Thoracic aorta (tissue), 2 donors: Measurements from ENCODE around the gene ERCC5. TPM values are rescaled to one million over a fixed set of nuclear protein-coding genes. Genes with fewer than 3 reads are reported as not detected.

Experiments
- ATAC-seq: fragments of 150-250 bp; one replicate; pipeline ENCODE4 v1.8.0; 2017; ENCODE audit warnings: low read depth; ENCODE audit not compliant: insufficient number of reproducible peaks, low FRiP score
- DNase-seq: peaks from one replicate; pipeline ENCODE4 v3.0.0-alpha.2; 2020; ENCODE audit warnings: low spot score
- H3K27ac ChIP-seq, 2 donors: fragments of 200-600 bp; sonication (generic); 1 replicate in 1 of 2; 2 replicates in 1 of 2; pipeline ENCODE4 v1.5.1; 2016; ENCODE audit warnings: mild to moderate bottlenecking in 2 of 2, moderate library complexity in 2 of 2
- H3K27me3 ChIP-seq: fragments of 200-600 bp; sonication (generic); replicated peaks from 2 replicates; pipeline ENCODE4 v1.6.0; 2016; ENCODE audit warnings: mild to moderate bottlenecking; ENCODE audit not compliant: insufficient read depth
- H3K36me3 ChIP-seq: fragments of 200-600 bp; sonication (generic); one replicate; pipeline ENCODE4 v1.5.1; 2016
- H3K4me1 ChIP-seq, 2 donors: fragments of 200-600 bp; sonication (generic); 1 replicate in 1 of 2; 2 replicates in 1 of 2; pipeline versions ENCODE4 v1.5.1 to v1.6.0; 2016; ENCODE audit warnings: low read depth in 2 of 2, mild to moderate bottlenecking in 1 of 2; ENCODE audit not compliant: control insufficient read depth in 1 of 2
- H3K4me3 ChIP-seq: fragments of 200-600 bp; sonication (generic); 2 replicates; pipeline ENCODE4 v1.5.1; 2016; ENCODE audit warnings: mild to moderate bottlenecking
- H3K9me3 ChIP-seq: fragments of 200-600 bp; sonication (generic); 2 replicates; pipeline ENCODE4 v1.5.1; 2016
- CTCF ChIP-seq: fragments of 200-600 bp; sonication (generic); IDR thresholded peaks from one replicate; pipeline ENCODE4 v1.5.1; 2019; ENCODE audit warnings: antibody characterized with exemption
- total RNA-seq, 2 donors: library from RNA; depleted of rRNA; stranded (reverse); fragments of >200 nt; gene quantifications; one replicate each; pipeline versions ENCODE4 v1.1.0 to v1.2.3, GENCODE V29; 2016

ERCC5 gene
- total RNA-seq, 2 donors from 2014 or later = 59.4 to 80.8 TPM

- DNase-seq = no peak
- Histone ChIP-seq H3K9me3 (no peaks in the 10 kb centered on the region), H3K4me3 (no peak overlapping the region), H3K36me3 (no peaks in the 10 kb centered on the region), H3K27ac (no peak overlapping the region), H3K4me1 (no peaks in the 10 kb centered on the region), H3K27me3 (no peaks in the 10 kb centered on the region)
- ATAC-seq = no peak
- TF ChIP-seq CTCF = no peak
These were observed 55.9 kb downstream of the ERCC5 start for GRCh38 chr13:102901615-102902305.

GRCh38 chr13:102902789-102903347 is 57.0 kb downstream of the ERCC5 start:
- no peak for ATAC-seq

GRCh38 chr13:102903659-102904407 is 58.0 kb downstream of the ERCC5 start:
- no peak overlapping the region for H3K27ac ChIP-seq
- H3K9me3 ChIP-seq = no peaks in the 10 kb centered on the region
- TF ChIP-seq CTCF = no peak
- DNase-seq = no peak
- no peaks in the 10 kb centered on the region for H3K27me3 ChIP-seq
- H3K4me3 ChIP-seq = no peak overlapping the region
- no peaks in the 10 kb centered on the region for H3K4me1 ChIP-seq
- no peaks in the 10 kb centered on the region for H3K36me3 ChIP-seq
- ATAC-seq = no peak

More at GRCh38 chr13:102902789-102903347, 57.0 kb downstream of the ERCC5 start:
- Histone ChIP-seq H3K36me3 (no peaks in the 10 kb centered on the region), H3K27me3 (no peaks in the 10 kb centered on the region), H3K27ac (no peak overlapping the region), H3K9me3 (no peaks in the 10 kb centered on the region), H3K4me3 (no peak overlapping the region), H3K4me1 (no peaks in the 10 kb centered on the region)
- DNase-seq = no peak
- TF ChIP-seq CTCF = no peak

- Histone ChIP-seq H3K4me1 (no peaks in the 10 kb centered on the region), H3K9me3 (no peaks in the 10 kb centered on the region), H3K27me3 (no peaks in the 10 kb centered on the region), H3K36me3 (no peaks in the 10 kb centered on the region), H3K4me3 (no peak overlapping the region), H3K27ac (no peak overlapping the region)
- no peak for TF ChIP-seq CTCF
- ATAC-seq (no peak), DNase-seq (no peak)
These were observed 58.6 kb downstream of the ERCC5 start for GRCh38 chr13:102904408-102904862.
